GM21447 (cell line): ENCODE measurements around the gene CTSV.
"Not testable (repeated sequence)": the region's sequence is repeated elsewhere in the genome, so short reads cannot be mapped to it uniquely, and the experiment has no call there.

Experiments used
- ATAC-seq: cut with Tn5 transposase; IDR thresholded peaks from one replicate; pipeline ENCODE4 v1.9.1; 2021; ENCODE audit not compliant: unreplicated experiment

Gene CTSV

GRCh38 chr9:97045300-97045699, 6.4 kb upstream of the CTSV start:
- no peak for ATAC-seq

- ATAC-seq: no peak
These were observed 3.0 kb upstream of the CTSV start for GRCh38 chr9:97041898-97042297.

DNA sequence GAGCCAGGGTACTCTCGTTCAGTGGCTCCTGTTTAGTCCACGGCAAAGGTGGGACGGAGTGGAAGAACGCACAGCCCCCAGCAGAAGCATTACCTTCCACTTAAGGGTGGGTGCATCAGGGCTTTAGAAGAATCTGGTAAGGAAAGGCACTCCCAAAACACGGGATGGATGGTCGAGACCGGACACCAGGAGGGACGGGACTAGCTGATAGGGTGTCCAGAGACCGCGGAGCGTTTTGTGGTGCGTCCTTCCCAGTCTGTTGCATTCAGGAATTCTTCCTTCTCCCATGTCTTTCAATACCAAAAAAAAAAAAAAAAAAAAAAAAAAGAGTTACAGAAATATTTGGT, 545 bp upstream of the CTSV start:
- ATAC-seq: peak; percentile 14

- ATAC-seq: not testable (repeated sequence)
These were observed 15.4 kb downstream of the CTSV start for GRCh38 chr9:97023505-97023904.

GRCh38 chr9:97013151-97014132, 25.5 kb downstream of the CTSV start:
- peak; percentile 78 for ATAC-seq

DNA sequence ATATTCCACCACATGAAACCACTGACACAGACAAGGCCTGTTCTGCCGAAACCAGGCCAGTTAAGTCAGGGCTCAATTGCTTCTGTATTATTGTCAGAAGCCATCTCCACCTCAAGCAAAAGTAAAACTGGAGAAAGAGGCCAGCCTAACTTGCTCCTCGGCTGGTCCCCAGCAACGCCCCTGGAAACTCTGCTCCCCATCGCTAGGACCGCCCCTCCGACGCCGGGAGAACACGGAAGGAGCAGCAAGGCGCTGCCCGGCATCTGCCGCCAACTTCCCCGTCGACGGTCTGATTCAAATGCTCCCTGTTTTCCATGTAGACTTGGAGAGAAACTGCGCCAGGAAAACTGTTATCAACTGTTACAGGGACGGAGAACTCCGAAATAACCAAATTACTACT, 26.3 kb downstream of the CTSV start:
- peak; percentile 77 for ATAC-seq

- not testable (repeated sequence) for ATAC-seq
These were observed 36.7 kb downstream of the CTSV start for GRCh38 chr9:97002195-97002594.

DNA sequence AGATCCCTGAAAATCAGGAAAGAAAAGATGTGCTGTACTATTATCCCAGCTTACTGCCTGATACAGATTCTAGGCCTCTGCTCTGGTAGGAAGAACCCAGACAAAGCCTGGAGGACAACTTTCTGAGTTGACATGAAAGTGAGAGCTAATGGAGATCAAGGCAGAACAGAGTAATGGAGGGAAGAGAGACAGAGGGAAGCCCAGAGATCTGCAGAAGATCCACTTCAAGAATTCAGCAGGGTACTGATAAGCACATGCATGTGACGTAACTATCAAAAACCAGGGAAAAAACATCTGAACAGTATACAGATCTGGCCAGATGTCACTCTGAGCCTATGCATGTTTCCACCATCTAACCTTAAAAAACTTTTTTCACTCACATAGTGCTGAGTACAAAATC, 37.6 kb downstream of the CTSV start:
- not testable (repeated sequence) for ATAC-seq

- not testable (repeated sequence) for ATAC-seq
These were observed 38.7 kb downstream of the CTSV start for GRCh38 chr9:97000139-97000787.

DNA sequence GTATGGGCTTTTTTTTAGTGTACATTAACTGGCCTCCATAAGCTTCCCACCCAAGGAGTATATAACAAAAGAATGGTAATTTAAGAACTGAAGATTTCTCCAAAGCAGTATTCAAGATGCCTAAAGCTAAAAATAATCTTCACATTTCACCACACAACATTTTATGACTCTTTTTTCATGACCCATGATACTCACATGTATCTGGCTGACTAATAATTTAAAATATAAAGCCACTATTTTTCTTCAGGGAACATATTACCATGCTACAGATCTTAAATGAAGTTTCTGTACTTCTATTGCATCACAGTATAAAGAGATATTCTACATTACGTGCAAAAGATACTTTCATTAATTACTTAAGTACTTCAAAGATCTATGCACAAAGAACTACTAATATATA, 39.2 kb downstream of the CTSV start:
- ATAC-seq: not testable (repeated sequence)

- ATAC-seq: not testable (repeated sequence)
These were observed 41.8 kb downstream of the CTSV start for GRCh38 chr9:96997009-96997701.

- not testable (repeated sequence) for ATAC-seq
These were observed 44.4 kb downstream of the CTSV start for GRCh38 chr9:96994531-96995016.

- ATAC-seq: not testable (repeated sequence)
These were observed 46.6 kb downstream of the CTSV start for GRCh38 chr9:96992303-96992702.

GRCh38 chr9:96989747-96990318, 49.1 kb downstream of the CTSV start:
- peak; percentile 45 for ATAC-seq

DNA sequence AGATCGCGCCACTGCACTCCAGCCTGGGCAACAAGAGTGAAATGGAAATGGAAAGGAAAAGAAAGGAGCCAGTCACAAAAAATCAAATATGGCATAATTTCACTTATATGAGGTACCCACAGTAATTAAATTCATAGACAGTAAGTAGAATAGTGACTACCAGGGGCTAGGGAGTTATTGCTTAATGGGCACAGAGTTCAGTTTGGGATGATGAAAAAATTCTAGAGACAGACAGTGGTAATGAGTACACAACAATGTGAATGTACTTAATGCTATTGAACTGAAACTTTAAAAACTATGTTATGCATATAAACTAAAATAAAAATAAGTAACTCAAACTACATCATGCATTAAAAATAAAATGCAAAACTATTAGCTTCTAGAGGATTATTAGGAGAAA, 54.1 kb downstream of the CTSV start:
- ATAC-seq: not testable (repeated sequence)

DNA sequence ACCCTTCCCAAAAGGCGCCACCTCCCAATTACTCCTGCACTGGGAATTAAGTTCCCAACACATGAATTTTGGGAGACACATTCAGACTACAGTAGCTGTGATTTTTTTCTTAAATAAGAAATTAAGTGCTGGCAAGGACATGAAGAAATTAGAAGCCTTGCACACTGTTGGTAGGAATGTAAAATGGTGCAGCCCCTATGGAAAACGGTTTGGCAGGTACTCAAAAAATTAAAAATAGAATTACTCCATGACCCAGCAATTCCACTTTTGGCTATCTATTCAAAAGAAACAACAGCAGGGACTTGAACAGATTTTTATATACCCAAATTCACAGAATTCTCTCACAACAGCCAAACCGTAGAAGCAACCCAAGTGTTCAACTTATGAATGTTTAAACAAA, 54.8 kb downstream of the CTSV start:
- not testable (repeated sequence) for ATAC-seq

DNA sequence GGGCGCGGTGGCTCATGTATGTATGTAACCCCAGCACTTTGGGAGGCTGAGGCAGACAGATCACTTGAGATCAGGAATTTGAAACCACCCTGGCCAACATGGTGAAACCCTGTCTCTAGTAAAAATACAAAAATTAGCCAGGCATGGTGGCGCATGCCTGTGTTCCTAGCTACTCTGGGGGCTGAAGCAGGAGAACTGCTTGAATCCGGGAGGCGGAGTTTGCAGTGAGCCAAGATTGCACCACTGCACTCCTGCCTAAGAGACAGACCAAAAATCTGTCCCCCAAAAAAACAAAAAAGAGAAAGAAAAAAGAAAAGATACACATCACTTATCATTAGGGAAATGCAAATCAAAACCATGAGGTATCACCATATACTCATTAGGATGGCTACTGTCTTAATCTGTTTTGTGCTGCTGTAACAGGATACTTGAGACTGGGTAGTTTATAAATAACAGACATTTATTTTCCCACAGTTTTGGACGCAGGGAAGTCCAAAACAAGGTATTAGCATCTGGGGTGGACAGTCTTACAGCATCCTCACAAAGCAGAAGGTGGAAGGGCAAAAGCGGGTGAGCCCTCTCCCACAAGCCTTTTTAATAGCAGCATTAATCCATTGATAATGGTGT, 55.3 kb downstream of the CTSV start:
- not testable (repeated sequence) for ATAC-seq
